Measurements from ENCODE around the gene SPAAR. TPM values are rescaled to one million over a fixed set of nuclear protein-coding genes. Genes with fewer than 3 reads are reported as not detected.
"Not testable (repeated sequence)": the region's sequence is repeated elsewhere in the genome, so short reads cannot be mapped to it uniquely, and the experiment has no call there.

SPAAR gene
- total RNA-seq, 1 donor from 2014 or later = not detected

GRCh38 chr9:35930989-35931388 is 21.7 kb downstream of the SPAAR start:
- Mint-ChIP-seq H3K27ac (no peak overlapping the region), H3K27me3 (peaks cover 28% of the 10 kb centered on the region), H3K4me1 (peaks cover 3% of the 10 kb centered on the region), H3K9me3 (no peaks in the 10 kb centered on the region), H3K36me3 (ENCODE audit: low read depth) (no peaks in the 10 kb centered on the region), H3K4me3 (no peak overlapping the region)
- CTCF ChIA-PET = no interaction called here
- POLR2A ChIA-PET = no interaction called here
- intact Hi-C loops (cut with micrococcal nuclease) = no loop called here
- DNase-seq (no peak), ATAC-seq (ENCODE audit: low read depth) (no peak)
- no peak for TF ChIP-seq CTCF (IDR thresholded peaks at IDR 0.05)

- no peak for TF ChIP-seq CTCF (IDR thresholded peaks at IDR 0.05)
- no peak overlapping the region for H3K4me3 Mint-ChIP-seq
- ATAC-seq (ENCODE audit: low read depth) (no peak), DNase-seq (no peak)
- H3K4me1 Mint-ChIP-seq = peaks cover 13% of the 10 kb centered on the region
- peaks cover 20% of the 10 kb centered on the region for H3K27me3 Mint-ChIP-seq
- H3K36me3 Mint-ChIP-seq (ENCODE audit: low read depth) = no peaks in the 10 kb centered on the region
- ChIA-PET POLR2A (no interaction called here), CTCF (no interaction called here)
- H3K27ac Mint-ChIP-seq = no peak overlapping the region
- H3K9me3 Mint-ChIP-seq = peaks cover 4% of the 10 kb centered on the region
- intact Hi-C loops (cut with micrococcal nuclease) = no loop called here
These were observed 23.4 kb downstream of the SPAAR start for GRCh38 chr9:35932735-35933134.

- Mint-ChIP-seq H3K9me3 (peaks cover 4% of the 10 kb centered on the region), H3K4me3 (no peak overlapping the region), H3K27ac (no peak overlapping the region), H3K36me3 (ENCODE audit: low read depth) (no peaks in the 10 kb centered on the region), H3K4me1 (peaks cover 20% of the 10 kb centered on the region), H3K27me3 (peaks cover 21% of the 10 kb centered on the region)
- no peak for DNase-seq
- CTCF ChIA-PET = interaction anchor here (0.7 kb wide), 1 partner anchor 232 kb away, joined by 3 read pairs; no protein-coding TSS in a partner anchor
- POLR2A ChIA-PET = no interaction called here
- intact Hi-C loops (cut with micrococcal nuclease) = no loop called here
- TF ChIP-seq CTCF (IDR thresholded peaks at IDR 0.05) = no peak
- ATAC-seq (ENCODE audit: low read depth) = no peak
These were observed 24.3 kb downstream of the SPAAR start for GRCh38 chr9:35933550-35934067.

GRCh38 chr9:35934069-35934468 is 24.8 kb downstream of the SPAAR start:
- Mint-ChIP-seq H3K27me3 (peaks cover 19% of the 10 kb centered on the region), H3K4me1 (peaks cover 23% of the 10 kb centered on the region)
- H3K9me3 Mint-ChIP-seq; H3K4me3 Mint-ChIP-seq; intact Hi-C loops (cut with micrococcal nuclease); ATAC-seq (ENCODE audit: low read depth); H3K27ac Mint-ChIP-seq; CTCF ChIA-PET; H3K36me3 Mint-ChIP-seq (ENCODE audit: low read depth); DNase-seq; POLR2A ChIA-PET: not testable (repeated sequence)

GRCh38 chr9:35935261-35935660 is 26.0 kb downstream of the SPAAR start:
- H3K9me3 Mint-ChIP-seq = peaks cover 4% of the 10 kb centered on the region
- ChIA-PET CTCF (no interaction called here), POLR2A (no interaction called here)
- H3K36me3 Mint-ChIP-seq (ENCODE audit: low read depth) = no peaks in the 10 kb centered on the region
- intact Hi-C loops (cut with micrococcal nuclease) = no loop called here
- H3K27me3 Mint-ChIP-seq = peaks cover 14% of the 10 kb centered on the region
- H3K4me3 Mint-ChIP-seq = no peak overlapping the region
- ATAC-seq (ENCODE audit: low read depth) (no peak), DNase-seq (no peak)
- no peak for TF ChIP-seq CTCF (IDR thresholded peaks at IDR 0.05)
- H3K4me1 Mint-ChIP-seq = peaks cover 23% of the 10 kb centered on the region
- H3K27ac Mint-ChIP-seq = no peak overlapping the region
